Measurements from ENCODE around the gene ZGPAT. TPM values are rescaled to one million over a fixed set of nuclear protein-coding genes. Genes with fewer than 3 reads are reported as not detected.

Gene ZGPAT
- total RNA-seq, 6 donors from 2014 or later, result 24.8 to 70.2 (median 36.8) TPM

- Histone ChIP-seq H3K4me1 (peaks cover 35 to 48% (median 38%) of the 10 kb centered on the region in 4 donors), H3K4me3 (peak overlapping the region; percentile 11 to 38 (median 22)), H3K27me3 (no peaks in the 10 kb centered on the region), H3K36me3 (peaks cover 0 to 31% (median 10%) of the 10 kb centered on the region in 4 donors), H3K9me3 (no peaks in the 10 kb centered on the region), H3K27ac (peak overlapping the region in 3 of 4 donors; percentile 29 to 77 (median 56))
- DNase-seq (no peak), ATAC-seq (ENCODE audit: low FRiP score in 2 of 2) (no peak)
- 67 to 70% methylated on average over 3 to 5 of the region's 7 CpGs for WGBS, 2 donors
- TF ChIP-seq EP300 (IDR thresholded peaks at IDR 0.05) (no peak), POLR2AphosphoS5 (IDR thresholded peaks at IDR 0.05) (no peak), POLR2A (IDR thresholded peaks at IDR 0.05) (no peak)
- TF ChIP-seq, protein P1, sequence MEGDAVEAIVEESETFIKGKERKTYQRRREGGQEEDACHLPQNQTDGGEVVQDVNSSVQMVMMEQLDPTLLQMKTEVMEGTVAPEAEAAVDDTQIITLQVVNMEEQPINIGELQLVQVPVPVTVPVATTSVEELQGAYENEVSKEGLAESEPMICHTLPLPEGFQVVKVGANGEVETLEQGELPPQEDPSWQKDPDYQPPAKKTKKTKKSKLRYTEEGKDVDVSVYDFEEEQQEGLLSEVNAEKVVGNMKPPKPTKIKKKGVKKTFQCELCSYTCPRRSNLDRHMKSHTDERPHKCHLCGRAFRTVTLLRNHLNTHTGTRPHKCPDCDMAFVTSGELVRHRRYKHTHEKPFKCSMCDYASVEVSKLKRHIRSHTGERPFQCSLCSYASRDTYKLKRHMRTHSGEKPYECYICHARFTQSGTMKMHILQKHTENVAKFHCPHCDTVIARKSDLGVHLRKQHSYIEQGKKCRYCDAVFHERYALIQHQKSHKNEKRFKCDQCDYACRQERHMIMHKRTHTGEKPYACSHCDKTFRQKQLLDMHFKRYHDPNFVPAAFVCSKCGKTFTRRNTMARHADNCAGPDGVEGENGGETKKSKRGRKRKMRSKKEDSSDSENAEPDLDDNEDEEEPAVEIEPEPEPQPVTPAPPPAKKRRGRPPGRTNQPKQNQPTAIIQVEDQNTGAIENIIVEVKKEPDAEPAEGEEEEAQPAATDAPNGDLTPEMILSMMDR (IDR thresholded peaks at IDR 0.05), result no peak
These were observed 10.4 kb upstream of the ZGPAT start for GRCh38 chr20:63697357-63697867.

GRCh38 chr20:63697868-63698545, 9.8 kb upstream of the ZGPAT start:
- no peak for TF ChIP-seq POLR2AphosphoS5 (IDR thresholded peaks at IDR 0.05)
- TF ChIP-seq POLR2A (IDR thresholded peaks at IDR 0.05), result no peak
- TF ChIP-seq, protein P1 (IDR thresholded peaks at IDR 0.05), result no peak
- no peak for TF ChIP-seq EP300 (IDR thresholded peaks at IDR 0.05)
- DNase-seq (peak in 1 of 2 donors; percentile 83), ATAC-seq (ENCODE audit: low FRiP score in 2 of 2) (no peak)
- Histone ChIP-seq H3K36me3 (peaks cover 0 to 31% (median 10%) of the 10 kb centered on the region in 4 donors), H3K27ac (peak overlapping the region in 2 of 4 donors; percentile 45 to 77), H3K4me3 (peak overlapping the region in 3 of 4 donors; percentile 1 to 38 (median 12)), H3K9me3 (no peaks in the 10 kb centered on the region), H3K27me3 (no peaks in the 10 kb centered on the region), H3K4me1 (peaks cover 30 to 43% (median 33%) of the 10 kb centered on the region in 4 donors)
- WGBS, 2 donors, result 88 to 91% methylated on average over 14 to 33 of the region's 40 CpGs

- Histone ChIP-seq H3K4me3 (peak overlapping the region in 1 of 4 donors; percentile 7), H3K9me3 (no peaks in the 10 kb centered on the region), H3K36me3 (peaks cover 0 to 35% (median 15%) of the 10 kb centered on the region in 4 donors), H3K27me3 (no peaks in the 10 kb centered on the region), H3K27ac (peak overlapping the region; percentile 13 to 77 (median 48)), H3K4me1 (peaks cover 30 to 40% (median 32%) of the 10 kb centered on the region in 4 donors)
- 53 to 60% methylated on average over 6 to 14 of the region's 19 CpGs for WGBS, 2 donors
- DNase-seq (peak; percentile 19 to 83), ATAC-seq (ENCODE audit: low FRiP score in 2 of 2) (peak; percentile 3 to 73)
- TF ChIP-seq EP300 (IDR thresholded peaks at IDR 0.05) (peak in 3 of 4 donors; percentile 65 to 77 (median 75)), POLR2A (IDR thresholded peaks at IDR 0.05) (no peak), POLR2AphosphoS5 (IDR thresholded peaks at IDR 0.05) (peak; percentile 53 to 79)
- TF ChIP-seq, protein P1 (IDR thresholded peaks at IDR 0.05), result no peak
These were observed 8.9 kb upstream of the ZGPAT start for GRCh38 chr20:63698739-63699465.

- Histone ChIP-seq H3K4me3 (no peak overlapping the region), H3K27ac (peak overlapping the region; percentile 13 to 77 (median 48)), H3K27me3 (no peaks in the 10 kb centered on the region), H3K9me3 (no peaks in the 10 kb centered on the region), H3K4me1 (peaks cover 30 to 40% (median 32%) of the 10 kb centered on the region in 4 donors), H3K36me3 (peaks cover 2 to 35% (median 20%) of the 10 kb centered on the region in 4 donors)
- peak in 1 of 2 donors; percentile 72 for DNase-seq
- TF ChIP-seq EP300 (IDR thresholded peaks at IDR 0.05) (no peak), POLR2A (IDR thresholded peaks at IDR 0.05) (no peak), POLR2AphosphoS5 (IDR thresholded peaks at IDR 0.05) (no peak)
- TF ChIP-seq, protein P1 (IDR thresholded peaks at IDR 0.05), result no peak
- no peak for ATAC-seq (ENCODE audit: low FRiP score in 2 of 2)
- WGBS, 2 donors, result 87 to 92% methylated on average over 14 to 21 of the region's 24 CpGs
These were observed 8.2 kb upstream of the ZGPAT start for GRCh38 chr20:63699466-63700198.

Measured in upper lobe of left lung (tissue), 6 donors.